Activated CD4-positive, alpha-beta T cell treated with anti-CD3 and anti-CD28 coated beads, Interleukin-2, amount 50 U/mL, for 24 hours (primary cell): ENCODE measurements around the gene SERGEF.

ENCODE experiments used
- DNase-seq, 2 donors: peaks; one replicate each; pipeline ENCODE4 v3.0.0-alpha.2; 2020; ENCODE audit warnings: low read depth in 1 of 2, low spot score in 1 of 2

SERGEF gene

DNA sequence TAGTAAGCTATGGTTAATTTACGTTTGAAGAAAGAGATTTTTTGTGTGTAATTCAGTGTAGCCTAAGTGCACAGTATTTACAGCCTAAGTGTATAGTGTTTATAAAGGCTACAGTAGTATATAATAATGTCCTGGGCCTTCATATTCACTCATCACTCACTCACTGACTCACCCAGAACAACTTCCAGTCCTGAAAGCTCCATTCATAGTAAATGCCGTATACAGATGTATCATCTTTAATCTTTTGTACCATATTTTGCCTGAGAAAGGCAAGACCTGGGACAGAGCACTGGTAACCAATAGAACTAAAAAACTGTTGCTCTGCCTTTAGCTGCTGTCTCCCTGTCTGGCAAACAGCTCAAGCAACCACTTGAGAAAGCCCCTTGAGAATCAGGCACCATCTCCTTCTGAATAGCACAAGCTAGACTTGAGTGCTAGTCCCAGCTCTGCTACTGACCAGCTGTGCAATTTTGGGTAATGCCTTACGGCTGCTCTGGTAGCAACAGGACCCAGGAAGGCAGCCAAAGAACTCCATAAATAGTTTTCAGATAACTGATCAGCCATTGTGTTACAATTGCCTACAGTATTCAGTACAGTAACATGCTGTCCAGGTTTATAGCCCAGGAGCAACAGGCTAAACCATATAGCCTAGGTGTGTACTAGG, 146.9 kb downstream of the SERGEF start:
- no peak for DNase-seq

DNA sequence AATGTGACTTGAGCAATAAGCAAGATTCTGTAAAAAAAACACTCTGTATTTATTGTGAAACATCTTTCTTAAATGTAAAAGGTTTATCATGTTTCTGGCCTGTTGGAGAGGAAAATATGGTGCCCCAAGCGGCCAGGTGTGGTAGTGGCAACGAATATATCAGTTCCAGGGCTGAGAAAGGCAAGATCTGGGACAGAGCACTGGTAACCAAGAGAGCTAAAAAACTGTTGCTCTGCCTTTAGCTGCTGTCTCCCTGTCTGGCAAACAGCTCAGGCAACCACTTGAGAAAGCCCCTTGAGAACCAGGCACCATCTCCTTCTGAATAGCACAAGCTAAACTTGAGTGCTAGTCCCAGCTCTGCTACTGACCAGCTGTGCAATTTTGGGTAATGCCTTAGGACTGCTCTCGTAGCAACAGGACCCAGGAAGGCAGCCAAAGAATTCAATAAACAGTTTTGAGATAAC, 148.3 kb downstream of the SERGEF start:
- no peak for DNase-seq

DNA sequence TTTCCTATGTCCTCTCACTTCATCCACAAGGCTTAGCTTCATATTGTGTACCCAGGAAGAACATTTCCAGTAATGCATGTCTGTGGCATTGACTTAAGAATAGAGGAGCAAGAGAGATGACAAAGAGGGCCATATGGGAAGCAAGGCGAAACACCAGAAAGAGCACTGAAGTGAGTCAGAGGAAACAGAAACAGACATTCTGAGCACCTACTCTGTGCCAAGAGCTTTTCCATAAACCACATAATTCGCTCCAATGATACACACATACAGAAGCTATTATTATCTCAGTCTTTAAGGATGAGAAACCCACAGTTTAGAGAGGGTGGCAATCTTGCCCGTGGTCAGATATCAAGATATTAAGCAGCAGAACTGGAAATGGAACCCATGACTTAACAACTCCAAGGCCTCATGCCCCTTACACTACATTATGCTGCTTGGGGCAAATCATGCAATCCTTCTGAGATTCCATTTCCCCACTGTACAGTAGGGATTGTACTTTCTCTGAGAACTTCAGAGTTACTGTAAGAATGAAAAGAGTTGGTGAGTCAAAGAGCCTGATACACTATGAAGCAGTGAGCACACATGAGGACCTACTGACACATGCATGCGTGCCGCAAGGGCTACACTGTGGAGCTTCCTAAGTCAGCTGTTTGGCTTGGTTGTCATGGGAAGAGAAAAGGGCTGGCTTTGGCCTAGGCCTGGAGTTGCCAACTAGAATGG, 151.7 kb downstream of the SERGEF start:
- no peak for DNase-seq

DNA sequence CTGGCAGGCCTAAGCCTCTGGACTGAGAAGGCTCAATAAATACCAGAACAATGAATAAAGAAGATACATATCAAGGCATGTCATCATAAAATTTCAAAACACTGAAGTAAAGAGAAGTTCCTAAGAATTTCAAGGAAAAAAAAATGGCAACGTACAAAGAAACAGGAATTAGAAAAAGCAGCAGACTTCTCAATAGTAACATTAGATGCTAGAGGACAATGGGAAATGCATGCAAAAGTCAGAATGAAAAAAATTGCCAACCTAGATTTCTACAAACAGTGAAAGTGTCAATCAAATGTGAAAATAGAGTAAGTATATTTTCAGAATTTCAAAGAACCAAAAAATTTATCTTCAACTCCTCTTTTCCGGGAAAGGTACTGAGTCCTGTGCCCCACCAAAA, 153.3 kb downstream of the SERGEF start:
- DNase-seq, result no peak

DNA sequence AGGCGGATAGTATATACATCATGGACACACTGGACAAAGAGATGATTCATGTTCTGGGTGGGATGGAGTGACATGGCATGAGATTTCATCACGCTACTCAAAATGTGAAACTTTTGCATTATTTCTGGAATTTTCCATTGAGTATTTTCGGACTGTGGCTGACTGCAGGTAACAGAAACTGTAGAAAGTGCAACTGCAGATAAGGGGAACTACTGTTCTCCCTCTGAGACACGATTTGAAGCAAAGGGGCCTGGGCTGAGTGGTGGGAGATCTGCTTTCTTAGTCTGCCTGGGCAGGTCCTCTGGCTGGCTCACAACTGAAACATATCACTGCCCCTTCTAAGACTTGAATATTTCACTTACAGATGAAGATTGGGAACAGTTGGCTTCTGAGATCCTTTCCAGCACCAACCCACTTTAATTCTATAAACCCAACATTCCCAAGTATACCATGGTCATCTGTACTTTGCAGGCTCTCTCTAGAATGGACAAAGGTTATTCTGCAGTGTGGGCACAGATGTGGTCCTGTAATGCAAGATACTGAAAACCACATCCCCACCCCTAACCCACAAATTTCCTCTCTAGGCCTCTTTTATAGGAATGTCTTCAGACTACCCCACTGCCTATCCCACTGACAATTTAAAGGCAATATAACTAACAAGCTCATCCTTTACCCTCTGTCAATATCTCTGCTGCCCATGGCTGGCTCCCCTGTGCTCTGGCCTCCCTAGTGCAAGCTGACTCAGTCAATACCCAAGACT, 157.1 kb downstream of the SERGEF start:
- DNase-seq, result no peak

DNA sequence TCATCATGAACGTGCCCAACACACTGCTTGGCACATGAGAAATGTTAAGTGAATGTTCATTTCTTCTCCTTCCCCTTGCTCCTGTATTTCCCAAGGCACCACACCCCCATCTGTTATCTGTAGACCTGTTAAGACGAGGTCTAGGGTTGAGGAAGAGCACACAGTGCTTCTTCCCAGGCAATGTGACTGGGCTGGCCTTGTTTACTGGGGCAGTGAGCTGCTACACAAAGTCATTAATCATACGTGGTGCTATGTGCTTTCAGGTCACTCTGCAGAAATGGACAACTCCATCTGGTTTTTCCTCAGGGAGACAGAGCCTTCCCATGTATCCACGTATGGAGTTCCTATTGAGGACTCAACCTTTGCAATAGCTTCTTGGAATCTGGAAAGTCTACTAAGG, 159.6 kb downstream of the SERGEF start:
- DNase-seq, result no peak

DNA sequence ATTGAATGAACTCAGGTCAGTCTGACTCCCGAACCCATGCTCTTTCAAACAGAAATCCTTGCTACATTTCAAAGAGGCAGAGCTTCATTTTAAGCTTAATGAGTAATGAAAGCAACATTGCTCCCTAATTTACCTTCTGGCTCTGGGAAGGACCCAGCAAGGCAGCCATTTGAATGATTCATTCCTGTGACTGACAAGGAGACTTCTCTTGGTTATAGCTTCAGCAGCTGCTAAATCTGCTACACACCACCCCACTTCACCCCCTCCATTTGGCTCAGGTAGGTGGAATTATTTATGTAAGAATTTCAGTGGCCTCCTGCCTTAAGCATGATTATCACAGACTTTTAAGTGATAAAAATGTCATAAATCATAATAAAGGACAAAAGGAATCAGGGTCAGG, 160.6 kb downstream of the SERGEF start:
- DNase-seq, result no peak

DNA sequence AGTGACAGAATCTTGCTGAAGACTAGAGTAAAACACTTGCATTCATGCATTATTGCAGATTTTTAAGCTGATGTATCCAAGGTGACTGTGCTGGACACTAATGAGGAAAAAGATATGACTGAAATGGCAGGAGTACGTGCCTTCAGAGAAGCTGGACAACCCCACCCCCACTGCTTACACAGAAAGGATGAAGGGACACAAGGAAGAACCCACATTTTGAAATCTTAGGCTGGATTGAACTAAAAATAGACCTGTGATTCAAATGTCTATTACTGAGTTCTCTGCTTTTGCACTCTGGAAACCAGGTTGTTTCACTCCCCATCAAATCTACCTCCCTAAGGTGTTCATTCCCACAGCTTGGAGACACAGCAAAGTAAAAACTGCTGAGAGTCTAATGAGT, 161.2 kb downstream of the SERGEF start:
- DNase-seq, result no peak

DNA sequence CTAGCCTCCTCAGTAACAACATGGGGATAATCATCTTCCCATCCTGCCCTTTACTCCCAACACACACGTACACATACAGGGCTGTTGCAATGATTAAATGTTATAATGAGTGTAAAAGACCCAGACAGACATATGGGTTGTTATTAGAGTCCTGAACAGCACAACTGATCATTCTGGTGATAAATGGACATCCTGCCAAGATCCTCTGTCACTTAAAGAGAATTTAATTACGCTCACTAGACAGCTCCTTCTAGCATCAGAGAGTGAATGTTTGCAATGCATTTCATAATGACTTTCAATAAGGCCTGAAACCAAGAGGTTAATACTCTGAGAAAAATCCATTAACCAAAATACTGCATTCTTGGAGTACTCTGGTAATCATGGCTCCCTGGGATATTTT, 162.5 kb downstream of the SERGEF start:
- DNase-seq, result no peak

DNA sequence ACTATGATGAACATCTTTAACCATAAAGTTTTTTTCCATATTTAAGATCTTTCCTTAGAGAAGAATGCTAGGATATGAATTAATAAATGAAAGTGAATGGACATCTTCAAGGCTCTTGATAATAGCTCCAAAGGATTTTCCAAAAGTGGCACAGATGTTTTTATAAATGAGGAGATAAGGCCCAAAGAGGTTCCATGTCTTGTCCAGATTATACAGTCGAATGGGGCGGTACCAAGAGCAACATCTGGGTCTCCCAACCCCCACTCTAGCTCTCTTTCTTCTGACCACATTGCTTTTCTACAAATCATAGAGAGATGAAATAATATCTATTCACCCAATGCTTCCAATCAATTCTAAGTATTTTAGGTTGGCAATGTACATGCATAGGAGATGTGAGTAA, 164.1 kb downstream of the SERGEF start:
- no peak for DNase-seq

DNA sequence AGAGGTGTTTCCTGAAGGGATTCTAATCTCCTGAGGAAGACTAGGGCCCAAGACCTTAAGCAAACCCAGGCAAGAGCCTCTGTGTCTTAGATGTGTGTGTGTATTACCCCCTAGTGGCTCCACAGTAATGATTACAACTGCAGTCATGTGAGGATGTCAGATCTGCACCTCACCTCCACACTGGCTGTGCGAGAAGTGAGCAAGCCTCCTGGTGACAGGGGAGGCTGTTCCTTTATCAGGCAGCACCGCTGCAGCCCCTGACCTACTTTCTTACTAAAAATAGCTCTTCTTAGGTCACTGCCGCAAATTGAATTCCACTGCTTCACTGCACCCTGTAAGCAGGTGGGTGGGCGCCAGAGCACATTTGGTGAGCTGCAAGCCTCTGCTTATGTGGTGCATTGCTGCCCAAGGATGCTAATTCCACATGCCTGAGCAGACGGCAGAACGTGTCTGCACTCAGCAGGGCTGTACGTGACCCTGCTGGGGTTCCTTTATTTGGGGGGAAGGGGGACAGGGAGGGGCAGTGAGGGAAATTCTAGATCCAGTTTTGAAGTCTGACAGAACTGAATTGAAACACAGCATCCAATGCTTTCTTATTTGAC, 165.9 kb downstream of the SERGEF start:
- no peak for DNase-seq

DNA sequence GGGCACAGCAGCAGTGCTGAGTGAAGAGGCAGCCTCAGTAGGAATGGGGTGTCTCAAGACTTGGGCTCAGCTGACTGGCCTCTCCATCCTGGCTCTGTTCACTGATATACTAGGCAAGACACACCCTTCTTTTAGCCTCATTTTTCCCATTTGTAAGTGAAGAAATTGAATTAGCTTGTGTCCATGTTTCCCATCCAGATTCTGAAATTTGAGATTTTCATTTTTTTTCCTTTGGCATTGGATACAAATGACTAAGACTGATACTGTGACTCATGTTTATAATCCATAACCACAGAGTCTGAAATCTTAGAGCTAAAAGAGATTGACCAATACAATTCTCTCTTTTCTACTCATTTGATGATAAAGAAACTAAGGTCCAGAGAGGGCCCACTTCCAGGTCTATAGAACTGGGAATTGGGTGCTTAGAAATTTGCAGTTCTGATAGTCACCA, 167.4 kb downstream of the SERGEF start:
- no peak for DNase-seq

DNA sequence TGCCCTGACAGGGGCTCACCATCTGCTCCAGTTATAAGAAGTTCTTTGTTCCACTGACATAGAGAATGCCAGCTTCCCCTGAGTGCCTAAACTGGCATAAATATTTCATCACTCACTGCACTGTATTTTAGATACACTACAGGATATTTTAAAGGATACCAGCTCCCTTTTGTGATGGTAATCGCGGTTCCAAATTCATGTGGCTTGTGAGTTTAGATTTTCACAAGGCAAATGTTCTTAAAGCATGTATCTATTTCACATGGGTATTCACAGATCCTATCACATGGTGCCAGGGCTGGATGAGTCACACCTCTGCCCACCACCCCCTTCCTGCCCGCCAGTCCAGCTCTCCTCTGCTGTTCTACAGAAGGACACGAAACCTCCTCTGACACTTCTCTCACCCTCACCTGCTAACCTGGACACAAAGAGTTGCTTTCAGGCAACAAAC, 172.7 kb downstream of the SERGEF start:
- DNase-seq, result no peak

DNA sequence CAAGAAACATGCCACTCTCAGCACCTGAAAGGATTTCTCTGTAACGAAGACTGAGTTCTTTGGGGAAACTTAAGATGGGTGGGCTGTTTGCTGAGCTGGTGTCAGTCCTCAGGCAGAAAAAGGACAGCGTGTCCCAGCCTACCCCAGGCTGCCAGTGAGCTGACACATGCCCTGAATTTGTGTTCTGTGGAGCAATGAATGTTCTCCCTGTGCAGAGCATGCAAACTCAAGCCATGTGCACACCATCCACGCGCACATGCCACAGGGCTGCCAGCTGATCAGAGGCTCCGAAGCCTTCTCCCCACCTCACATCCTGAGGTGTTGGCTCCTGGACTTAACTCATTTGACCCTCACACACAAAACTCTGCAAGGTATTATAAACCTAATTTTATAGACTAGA, 173.4 kb downstream of the SERGEF start:
- no peak for DNase-seq

DNA sequence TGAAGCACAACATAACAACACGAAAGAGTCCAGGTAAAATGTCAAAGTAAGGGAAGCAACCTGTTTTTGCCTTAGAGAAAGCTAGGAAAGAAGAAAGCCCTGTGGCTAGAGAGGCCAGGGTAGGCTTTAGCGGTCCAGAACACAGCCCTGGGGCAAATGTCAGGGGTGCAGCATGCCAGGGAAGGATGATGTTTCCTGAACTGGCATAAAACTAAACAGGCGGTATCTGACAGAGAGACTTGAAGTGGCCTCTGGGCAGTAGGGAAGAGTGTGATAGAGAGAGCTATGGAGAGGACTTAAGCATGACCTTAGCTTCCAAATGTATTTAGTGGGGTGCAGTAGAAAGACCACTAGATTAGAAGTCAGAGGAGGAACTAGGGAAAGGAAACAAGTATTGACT, 174.7 kb downstream of the SERGEF start:
- DNase-seq, result no peak

DNA sequence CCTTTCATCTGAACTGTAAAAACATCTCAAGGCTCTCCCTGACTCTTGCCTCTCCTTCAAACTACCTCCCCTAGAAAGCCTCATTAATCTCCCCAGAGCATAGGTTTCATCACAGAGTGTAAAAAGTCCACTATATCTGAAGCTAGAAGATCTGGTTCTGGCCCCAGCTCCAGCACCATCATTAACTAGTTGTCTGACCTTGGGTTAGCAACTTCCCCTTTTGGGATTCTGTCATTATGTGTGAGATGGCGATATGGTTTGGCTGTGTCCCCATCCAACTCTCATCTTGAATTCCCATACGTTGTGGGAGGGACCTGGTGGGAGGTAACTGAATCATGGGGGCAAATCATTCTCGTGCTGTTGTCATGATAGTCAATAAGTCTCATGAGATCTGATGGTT, 181.0 kb downstream of the SERGEF start:
- no peak for DNase-seq

DNA sequence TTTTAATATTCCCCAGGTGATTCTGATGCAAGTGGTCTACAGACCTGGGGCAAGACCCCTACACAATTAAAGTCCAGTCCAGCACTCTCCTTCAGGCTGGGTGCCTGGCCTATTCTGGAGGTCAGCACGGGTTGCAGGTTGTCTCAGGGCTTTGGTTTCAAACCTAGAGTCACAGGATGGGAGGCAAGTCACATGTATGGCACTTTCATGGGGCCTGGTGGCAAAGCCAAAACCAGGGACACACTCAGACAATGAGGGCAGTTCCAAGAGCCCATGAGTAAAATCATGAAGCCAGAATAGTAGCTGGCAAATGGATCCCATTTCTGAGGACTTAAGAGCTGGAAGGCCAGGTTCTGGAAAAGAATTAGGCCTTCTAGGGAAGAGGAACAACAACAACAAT, 181.6 kb downstream of the SERGEF start:
- DNase-seq, result no peak

DNA sequence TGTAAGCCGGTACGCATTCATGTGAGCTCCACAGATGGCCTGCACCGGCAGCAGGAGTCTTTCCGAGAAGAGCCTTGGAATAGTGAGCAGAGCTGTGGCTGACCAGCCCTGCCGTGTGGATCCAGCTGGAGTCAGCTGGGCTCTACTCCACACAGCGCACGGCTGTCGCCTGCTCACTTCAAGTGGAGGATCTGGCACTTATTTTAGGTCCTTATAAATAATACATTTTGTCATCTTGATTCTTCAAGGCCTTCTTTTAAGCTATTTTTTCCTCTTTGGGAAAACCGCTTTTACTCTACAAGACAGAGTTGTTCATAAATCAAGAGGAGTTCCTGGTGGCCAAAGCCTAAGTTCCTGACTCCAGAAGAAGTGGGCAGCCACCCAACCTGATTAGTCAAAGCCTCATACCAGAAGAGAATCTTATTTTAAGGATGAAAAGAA, 184.5 kb downstream of the SERGEF start:
- DNase-seq, result no peak

DNA sequence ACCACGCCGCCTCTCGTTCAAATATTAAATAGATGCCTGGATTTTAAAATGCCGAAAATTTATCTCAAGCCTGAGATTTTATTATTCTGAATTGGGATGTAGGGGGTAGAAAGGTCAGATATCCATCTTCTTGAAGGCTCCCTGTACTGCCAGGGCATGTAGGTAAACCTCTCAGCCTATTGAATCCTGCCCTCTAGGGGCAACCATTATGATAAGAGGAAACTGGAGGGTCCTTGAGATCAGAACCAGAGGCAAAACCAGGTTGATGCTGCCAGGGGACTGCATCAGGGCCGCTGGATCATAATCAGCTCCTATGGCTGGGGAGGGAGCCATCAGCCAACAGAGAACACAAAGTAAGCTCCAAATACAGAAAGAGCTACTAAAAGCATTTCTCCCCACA, 185.8 kb downstream of the SERGEF start:
- DNase-seq, result no peak

DNA sequence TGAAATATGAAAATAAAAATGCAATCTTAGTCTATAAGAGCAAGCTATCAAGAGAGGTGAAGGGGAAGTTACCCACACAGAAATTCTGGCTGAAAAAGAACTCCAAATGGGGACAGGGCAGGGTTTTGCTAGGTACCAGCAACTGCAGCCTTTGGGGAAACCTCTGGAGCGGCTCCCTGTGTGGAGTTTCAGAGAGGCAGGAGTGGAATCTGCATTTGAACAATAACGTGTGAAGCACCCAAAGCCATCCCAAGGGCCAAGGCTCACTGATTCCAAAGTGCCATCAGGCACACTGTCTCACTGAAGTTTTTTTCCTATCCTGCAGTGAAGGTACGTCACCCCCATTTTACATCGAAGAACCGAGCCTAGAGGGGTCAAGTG, 190.5 kb downstream of the SERGEF start:
- no peak for DNase-seq

DNA sequence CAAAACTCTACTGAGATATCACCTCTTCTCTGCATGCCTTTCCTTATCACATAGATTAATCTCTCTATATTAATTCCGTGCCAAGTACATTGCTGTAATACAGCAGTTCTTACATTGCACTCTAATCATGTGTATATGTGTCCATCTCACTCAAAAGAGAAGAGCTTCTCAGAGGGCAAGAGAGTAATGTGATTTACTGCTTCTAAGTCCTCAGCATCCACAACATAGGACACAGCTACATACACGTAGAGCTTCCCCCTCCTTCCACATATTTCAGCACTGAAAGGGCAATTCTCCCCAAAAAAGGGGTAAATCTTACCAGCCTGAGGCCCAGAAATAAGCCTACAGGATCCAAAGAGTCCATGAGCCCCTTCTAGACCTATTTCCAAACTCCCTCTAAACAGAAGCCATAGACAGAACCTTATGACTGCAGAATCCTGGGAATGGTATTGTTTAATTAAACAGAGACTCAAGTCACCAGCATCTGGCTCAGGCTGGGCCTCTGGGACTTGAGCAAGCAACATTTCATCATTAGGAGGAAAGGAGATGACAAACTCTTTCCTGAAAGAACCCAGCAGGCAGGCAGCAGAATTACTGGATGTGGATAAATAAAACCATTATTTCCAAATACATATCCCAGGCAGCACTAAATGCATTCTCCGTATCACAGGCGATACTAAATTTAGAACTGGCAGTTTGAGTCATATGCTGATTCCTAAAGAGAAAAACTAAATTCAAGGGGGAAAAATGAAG, 191.0 kb downstream of the SERGEF start:
- DNase-seq, result no peak
